CD4-positive, alpha-beta T cell treated with Interferon alpha-2 for 1 hour (primary cell): ENCODE results near the gene LARGE1.

ENCODE experiments used
- DNase-seq, 2 donors: peaks; one replicate each; pipeline ENCODE4 v3.0.0-alpha.2; 2020 to 2022

Gene LARGE1

GRCh38 chr22:33513388-33514338, 406.6 kb downstream of the LARGE1 start:
- no peak for DNase-seq

GRCh38 chr22:33512908-33513307, 407.4 kb downstream of the LARGE1 start:
- no peak for DNase-seq

- no peak for DNase-seq
Observed at GRCh38 chr22:33510429-33510904, 409.8 kb downstream of the LARGE1 start.

GRCh38 chr22:33504941-33505625, 415.2 kb downstream of the LARGE1 start:
- DNase-seq, result no peak

GRCh38 chr22:33496112-33496511, 424.2 kb downstream of the LARGE1 start:
- no peak for DNase-seq

DNA sequence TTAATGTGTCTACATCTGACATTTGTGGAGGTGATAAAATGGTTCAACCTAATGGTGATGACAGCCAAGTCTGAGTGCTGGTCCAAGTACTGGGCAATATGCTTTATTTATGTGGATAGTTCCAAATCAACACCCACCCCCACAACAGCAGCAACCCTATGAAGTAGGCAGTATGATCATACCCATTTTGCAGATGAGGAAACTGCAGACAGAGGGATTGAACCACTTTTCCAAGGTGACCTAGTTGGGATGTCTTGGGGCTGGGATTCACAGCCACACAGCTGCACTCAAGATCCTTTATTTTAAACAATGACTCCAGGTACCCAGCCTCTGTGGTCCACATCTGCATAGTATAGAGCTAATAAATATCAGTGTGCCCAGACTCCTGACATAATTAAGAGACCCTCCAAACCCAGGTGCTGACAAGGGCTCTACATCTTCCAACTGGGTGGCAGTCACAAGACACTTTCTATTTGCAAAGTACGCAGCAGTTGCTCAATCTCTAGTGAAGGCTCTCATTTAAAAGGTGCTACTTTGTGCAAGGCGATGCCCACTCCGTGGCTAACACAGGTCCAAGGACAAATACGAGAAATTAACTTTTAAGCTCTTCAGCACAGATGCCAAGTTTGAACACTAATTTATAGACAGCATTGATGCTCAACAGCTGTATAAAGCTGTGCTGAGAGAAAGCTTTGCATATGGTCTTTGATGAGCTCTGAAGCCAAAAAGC, 426.6 kb downstream of the LARGE1 start:
- DNase-seq, result no peak

- DNase-seq, result no peak
Observed at GRCh38 chr22:33492210-33492651, 428.0 kb downstream of the LARGE1 start.

DNA sequence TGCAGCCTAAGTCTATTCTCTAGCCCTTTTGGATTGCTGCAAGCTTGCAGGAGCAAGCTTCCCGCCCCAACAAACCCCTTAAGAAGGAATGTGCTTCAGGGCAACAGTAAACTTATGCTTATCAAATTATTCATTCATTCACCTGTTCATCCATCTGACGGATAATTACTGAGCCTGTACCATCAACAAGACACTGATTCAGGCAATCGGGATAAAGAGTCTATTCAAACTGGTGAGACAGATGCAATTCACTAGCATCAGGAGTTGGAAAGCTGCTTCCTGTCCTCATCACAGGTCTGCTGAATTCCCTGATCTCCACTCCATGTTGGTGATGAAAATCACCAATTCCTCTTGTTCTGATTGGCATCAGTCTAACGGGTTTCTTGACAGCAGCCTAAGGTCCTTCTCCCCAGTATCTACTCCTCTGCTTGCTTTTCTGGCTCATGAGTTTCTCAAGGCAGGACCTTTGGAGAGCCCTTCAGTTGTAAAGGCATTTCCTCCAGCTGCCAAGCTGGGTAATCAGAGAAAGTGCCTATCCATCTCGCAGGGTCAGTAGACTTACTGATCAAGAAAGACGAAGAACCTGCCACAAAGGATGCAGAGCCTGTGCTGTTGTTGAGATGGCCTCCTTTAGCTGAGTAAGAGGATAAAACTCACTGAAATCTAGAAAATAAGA, 433.1 kb downstream of the LARGE1 start:
- DNase-seq, result no peak

- no peak for DNase-seq
Observed at GRCh38 chr22:33481550-33481949, 438.7 kb downstream of the LARGE1 start.

- no peak for DNase-seq
Observed at GRCh38 chr22:33477120-33478111, 442.9 kb downstream of the LARGE1 start.

GRCh38 chr22:33476716-33477115, 443.6 kb downstream of the LARGE1 start:
- DNase-seq, result no peak

GRCh38 chr22:33476206-33476605, 444.1 kb downstream of the LARGE1 start:
- no peak for DNase-seq

DNA sequence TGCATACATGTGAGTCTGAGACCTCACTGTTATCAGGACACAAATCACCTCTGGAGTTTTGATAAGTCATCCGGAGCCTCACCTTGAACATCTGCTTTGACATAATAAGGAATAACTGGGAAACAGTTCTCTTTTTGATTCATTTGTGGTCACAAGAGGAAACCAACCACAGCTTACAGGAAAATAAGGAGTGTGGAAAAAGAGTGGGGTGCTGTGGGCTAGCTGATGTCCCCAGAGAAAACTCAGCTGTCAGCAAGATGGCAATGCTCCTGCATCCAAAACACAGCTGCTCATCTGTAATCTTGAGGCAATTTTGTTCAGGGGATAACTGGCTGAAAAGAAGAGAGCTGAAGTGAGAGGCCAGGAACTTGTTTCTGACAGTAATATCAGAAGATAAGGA, 445.7 kb downstream of the LARGE1 start:
- no peak for DNase-seq

- no peak for DNase-seq
Observed at GRCh38 chr22:33472462-33473344, 447.6 kb downstream of the LARGE1 start.

GRCh38 chr22:33470456-33470855, 449.8 kb downstream of the LARGE1 start:
- DNase-seq, result no peak

- DNase-seq, result no peak
Observed at GRCh38 chr22:33467620-33468095, 452.6 kb downstream of the LARGE1 start.

DNA sequence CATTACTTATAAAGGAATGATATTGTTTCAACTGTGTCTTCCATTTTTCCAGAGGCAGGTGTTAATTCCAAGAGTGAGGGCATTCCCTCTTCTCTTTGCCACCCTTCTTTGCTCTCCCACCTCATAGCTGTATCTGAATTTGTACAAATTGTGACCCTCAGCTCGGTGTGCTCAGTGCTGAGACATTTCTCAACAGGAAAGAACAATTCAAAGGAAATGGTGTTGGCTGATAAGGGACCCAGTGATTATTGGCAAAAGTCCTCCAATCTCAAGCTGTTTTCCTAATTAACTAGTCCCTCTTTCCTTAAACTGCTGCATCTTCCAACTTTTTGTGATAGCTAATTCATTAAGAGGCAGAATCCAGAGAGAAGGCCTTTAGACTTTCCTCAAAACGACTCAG, 453.2 kb downstream of the LARGE1 start:
- DNase-seq, result no peak

DNA sequence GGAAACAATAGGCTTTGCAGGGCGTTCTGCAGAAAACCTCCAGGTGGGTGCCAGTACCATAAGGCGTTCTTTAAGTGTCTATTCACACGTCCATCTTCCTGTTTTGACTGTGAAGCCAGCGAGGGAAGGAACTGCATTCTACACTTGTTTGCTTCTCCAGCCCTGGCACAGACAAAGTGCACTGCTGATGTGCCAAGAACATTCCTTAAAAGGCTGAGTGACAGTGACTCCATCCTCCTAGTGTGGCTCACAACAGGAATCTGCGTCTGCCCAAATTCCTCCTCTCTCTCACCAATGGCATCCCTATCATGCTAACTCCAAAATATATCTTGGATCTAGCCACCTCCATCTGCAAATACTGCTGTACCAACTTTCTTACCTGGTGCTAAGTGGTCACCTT, 454.7 kb downstream of the LARGE1 start:
- no peak for DNase-seq

DNA sequence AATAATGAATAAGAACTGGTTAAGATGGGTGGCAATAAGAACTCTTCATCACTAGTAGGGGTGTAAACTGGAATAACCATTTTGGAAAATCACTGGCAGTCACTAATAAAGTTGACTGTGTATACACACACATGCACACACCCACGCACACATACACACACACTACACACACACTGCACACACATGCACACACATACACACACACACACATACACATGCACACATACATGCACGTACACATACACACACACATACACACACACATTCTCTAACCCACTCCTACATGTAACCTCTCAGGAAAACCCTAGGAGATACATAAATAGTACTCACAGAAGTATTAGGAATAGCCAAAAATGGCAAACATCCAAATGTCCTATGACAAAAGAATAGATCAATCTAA, 455.6 kb downstream of the LARGE1 start:
- no peak for DNase-seq
